ENCODE results near the gene SELENOO.

- TF ChIP-seq, protein P1, sequence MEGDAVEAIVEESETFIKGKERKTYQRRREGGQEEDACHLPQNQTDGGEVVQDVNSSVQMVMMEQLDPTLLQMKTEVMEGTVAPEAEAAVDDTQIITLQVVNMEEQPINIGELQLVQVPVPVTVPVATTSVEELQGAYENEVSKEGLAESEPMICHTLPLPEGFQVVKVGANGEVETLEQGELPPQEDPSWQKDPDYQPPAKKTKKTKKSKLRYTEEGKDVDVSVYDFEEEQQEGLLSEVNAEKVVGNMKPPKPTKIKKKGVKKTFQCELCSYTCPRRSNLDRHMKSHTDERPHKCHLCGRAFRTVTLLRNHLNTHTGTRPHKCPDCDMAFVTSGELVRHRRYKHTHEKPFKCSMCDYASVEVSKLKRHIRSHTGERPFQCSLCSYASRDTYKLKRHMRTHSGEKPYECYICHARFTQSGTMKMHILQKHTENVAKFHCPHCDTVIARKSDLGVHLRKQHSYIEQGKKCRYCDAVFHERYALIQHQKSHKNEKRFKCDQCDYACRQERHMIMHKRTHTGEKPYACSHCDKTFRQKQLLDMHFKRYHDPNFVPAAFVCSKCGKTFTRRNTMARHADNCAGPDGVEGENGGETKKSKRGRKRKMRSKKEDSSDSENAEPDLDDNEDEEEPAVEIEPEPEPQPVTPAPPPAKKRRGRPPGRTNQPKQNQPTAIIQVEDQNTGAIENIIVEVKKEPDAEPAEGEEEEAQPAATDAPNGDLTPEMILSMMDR (IDR thresholded peaks at IDR 0.05; ENCODE audit: borderline replicate concordance, extremely low read depth, low read length, poor library complexity, severe bottlenecking), result no peak
- no peak for TF ChIP-seq EZH2 (IDR thresholded peaks at IDR 0.05; ENCODE audit: borderline replicate concordance, low read depth, low read length, severe bottlenecking)
These were observed 25.5 kb downstream of the SELENOO start for GRCh38 chr22:50226063-50226874.

Measured in DND-41 (cell line).